NT2/D1 (cell line): ENCODE measurements around the gene LTBR.

Source experiments
- SUZ12 ChIP-seq: IDR thresholded peaks from 2 replicates; pipeline ENCODE4 v1.6.1; 2011; ENCODE audit not compliant: insufficient read length, insufficient read depth; ENCODE audit errors: extremely low read depth
- YY1 ChIP-seq: IDR thresholded peaks from 2 replicates; pipeline ENCODE4 v1.6.1; 2011; ENCODE audit not compliant: insufficient read length, insufficient read depth
- ZNF274 ChIP-seq: IDR thresholded peaks from 2 replicates; pipeline ENCODE4 v1.6.1; 2011; ENCODE audit warnings: mild to moderate bottlenecking, low read depth, low read length

DNA sequence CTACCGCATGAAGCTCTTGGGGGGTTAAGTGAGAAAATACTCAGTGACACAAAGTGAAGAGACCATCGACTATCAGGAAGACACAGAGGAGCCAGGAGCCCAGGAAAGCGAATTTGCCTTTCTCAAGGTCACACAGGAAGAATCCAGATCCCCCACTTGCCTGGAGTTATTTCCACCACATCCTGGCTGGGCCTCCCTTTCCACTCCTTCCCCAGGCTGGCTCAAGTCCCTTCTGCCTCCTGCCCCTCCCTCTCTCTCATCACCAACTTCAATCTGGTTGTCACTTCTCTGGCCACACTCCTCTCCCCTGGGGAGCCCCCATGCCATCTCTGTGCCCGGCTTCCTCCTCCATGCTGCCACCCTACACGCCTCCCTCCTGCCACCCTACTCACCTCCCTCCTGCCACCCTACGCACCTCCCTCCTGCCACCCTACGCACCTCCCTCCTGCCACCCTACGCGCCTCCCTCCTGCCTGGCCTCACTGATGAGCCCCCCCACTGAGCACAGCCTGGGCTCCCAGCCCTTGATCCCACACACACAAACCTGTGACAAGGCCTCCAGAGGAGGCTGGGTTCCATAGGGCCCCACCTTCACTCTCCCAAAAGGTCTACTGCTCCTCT lies 14.9 kb upstream of the LTBR start:
- TF ChIP-seq ZNF274, result no peak
- no peak for TF ChIP-seq YY1
- TF ChIP-seq SUZ12, result no peak
